K562 (cell line): ENCODE measurements around the gene FAM78B. TPM values are rescaled to one million over a fixed set of nuclear protein-coding genes. Genes with fewer than 3 reads are reported as not detected.

ENCODE experiments used
- BCLAF1 ChIP-seq, 2 experiments: fragments of 450-650 bp in 1 of 2; IDR thresholded peaks; 2 replicates each; pipeline ENCODE4 v1.6.1; 2011 to 2017; ENCODE audit warnings: low read depth in 2 of 2, antibody characterized with exemption in 1 of 2, borderline replicate concordance in 1 of 2, low read length in 1 of 2, mild to moderate bottlenecking in 1 of 2, mixed read lengths in 1 of 2; ENCODE audit not compliant: control insufficient read depth in 1 of 2
- HEY1 ChIP-seq: fragments of 250-450 bp; sonication (Bioruptor Pico); IDR thresholded peaks from 2 replicates; pipeline ENCODE4 v1.5.0; 2020; ENCODE audit warnings: mild to moderate bottlenecking, moderate library complexity, borderline replicate concordance
- NCOA1 ChIP-seq: fragments of 450-650 bp; IDR thresholded peaks from 2 replicates; pipeline ENCODE4 v1.6.1; 2016; ENCODE audit warnings: low read depth
- TAF7 ChIP-seq: fragments of 450-650 bp; IDR thresholded peaks from 2 replicates; pipeline ENCODE4 v1.6.1; 2016; ENCODE audit warnings: missing genetic modification characterization, missing compliant biosample characterization
- USF2 ChIP-seq: sonication (generic); formaldehyde crosslinking; IDR thresholded peaks from 2 replicates; pipeline ENCODE4 v1.5.0; 2020; ENCODE audit warnings: missing genetic modification reagents
- microRNA counts: library from miRNA; unstranded; fragments of <30 nt; microRNA quantifications from one replicate; lab custom pipeline; 2016
- microRNA-seq: library from miRNA; unstranded; fragments of <30 nt; microRNA quantifications from one replicate; pipeline ENCODE4, GENCODE V29; 2018; ENCODE audit warnings: borderline microRNAs expressed
- polyA plus RNA-seq, 8 experiments: library from polyadenylated mRNA; depleted of rRNA in 4 of 8; stranded (reverse) in 5 of 8; unstranded in 3 of 8; fragments of >200 nt; fragmentation: Nextera tagmentation in 2 of 8; fragmentation: Illumina TruSeq in 1 of 8; extraction: Ambion mirVana in 2 of 8; extraction: Trizol in 1 of 8; gene quantifications; 2 replicates each; pipeline versions ENCODE4 v1.2.1 to v1.2.3, GENCODE V29; 2011 to 2014; ENCODE audit warnings: inconsistent platforms in 1 of 8, missing spikeins in 1 of 8
- small RNA-seq: library from RNA; depleted of rRNA; stranded (forward); fragments of <200 nt; gene quantifications from one replicate; pipeline ENCODE3, GENCODE V24; 2014
- total RNA-seq, 7 experiments: library from RNA; depleted of rRNA in 6 of 7; stranded (reverse); fragments of >200 nt in 6 of 7; fragmentation: Illumina TruSeq in 2 of 7; extraction: Trizol in 2 of 7; gene quantifications; 2 replicates each; pipeline versions ENCODE4 v1.2.1 to v1.2.3, GENCODE V29; 2011 to 2021; ENCODE audit warnings: low replicate concordance in 1 of 7

Gene FAM78B
- total and polyA plus RNA-seq, 9 of the 15 experiments (the other 6 are each of a cell fraction or from before 2014, with no cell fraction given), result 0.04 to 0.43 (median 0.29) TPM; not detected in 1

GRCh38 chr1:166020210-166020609 is 146.6 kb downstream of the FAM78B start (continued):
- TF ChIP-seq TAF7, result no peak
- no peak for TF ChIP-seq HEY1 (CRISPR knock-in tag)
- no peak for TF ChIP-seq NCOA1
- TF ChIP-seq BCLAF1 (IDR thresholded peaks at IDR 0.05; ENCODE audit: borderline replicate concordance in 1 of 2, control insufficient read depth in 1 of 2, low read depth in 2 of 2, low read length in 1 of 2), result no peak
- TF ChIP-seq USF2 (CRISPR knock-in tag), result no peak
- TF ChIP-seq, all 486 proteins: peak for 0

MicroRNA genes within 50 kb of the gene (microRNA counts, 767-probe panel; counts per million panel counts)
- microRNA hsa-miR-921 (lab: Ali Mortazavi, UCI), result not detected

Small RNAs within 50 kb of the gene (microRNA-seq; reads per million reads assigned to microRNA genes)
- not detected for gene MIR921

Small RNAs within 50 kb of the gene (small RNA-seq; reads per million reads assigned to genes)
- gene MIR921 (not detected), gene RNA5SP64 (not detected)
